ENCODE data around the gene ALDH1L1. TPM values are rescaled to one million over a fixed set of nuclear protein-coding genes. Genes with fewer than 3 reads are reported as not detected.

Gene ALDH1L1
- total and polyA plus RNA-seq, 2 experiments from 2014 or later = 1.0 to 1.3 TPM

DNA sequence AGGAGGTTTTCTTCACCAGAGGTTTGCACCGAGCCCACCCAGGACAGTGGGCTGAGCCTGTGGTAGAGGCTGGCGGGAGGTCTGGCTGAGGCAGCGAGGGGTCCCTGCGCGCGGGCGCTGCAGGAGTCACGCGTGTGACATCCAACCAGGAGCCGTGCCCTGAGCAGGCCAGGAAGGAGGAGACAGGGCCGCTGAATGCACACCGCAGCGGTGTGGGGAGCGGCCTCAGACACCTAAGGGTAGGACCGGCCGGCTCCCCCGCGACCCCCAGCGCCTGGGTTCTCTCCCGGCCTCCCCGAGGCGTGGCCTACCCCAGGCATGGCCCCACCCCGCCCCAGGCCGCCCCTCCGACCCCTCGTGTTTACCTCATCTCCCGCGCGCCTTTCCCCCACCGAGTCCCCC is 96.9 kb downstream of the ALDH1L1 start (continued):
- no peak for TF ChIP-seq ZNF462 (CRISPR knock-in tag; IDR thresholded peaks at IDR 0.05)
- TF ChIP-seq ZNF331 (CRISPR knock-in tag; IDR thresholded peaks at IDR 0.05; ENCODE audit: low read depth) = no peak

- Histone ChIP-seq H3K79me2 (replicated peaks; ENCODE audit: insufficient read depth) (0 out of 2 replicates have a peak, but pooled peaks cover 3% of the 10 kb centered on the region), H3K27me3 (ENCODE audit: insufficient read depth) (no peaks in the 10 kb centered on the region), H3K27ac (ENCODE audit: low read depth) (no peak overlapping the region), H3K4me2 (peak overlapping the region; percentile 84), H3K9me2 (ENCODE audit: insufficient read depth) (no peaks in the 10 kb centered on the region), H3K36me3 (ENCODE audit: insufficient read depth) (0 out of 2 replicates have a peak, but pooled peaks cover 2% of the 10 kb centered on the region), H3F3A (replicated peaks; ENCODE audit: low read depth) (no peaks in the 10 kb centered on the region), H3K4me3 (peak overlapping the region; percentile 75), H4K20me1 (replicated peaks; ENCODE audit: insufficient read depth) (no peaks in the 10 kb centered on the region), H3K4me1 (ENCODE audit: insufficient read depth) (0 out of 2 replicates have a peak, but pooled peaks cover 5% of the 10 kb centered on the region), H2AFZ (0 out of 2 replicates have a peak overlapping the region, but pooled peaks have one; percentile 83)
- H3K4me3 Mint-ChIP-seq = peak overlapping the region; percentile 77
- H3K9me3 Mint-ChIP-seq = peaks cover 35% of the 10 kb centered on the region
- no peaks in the 10 kb centered on the region for H3K27me3 Mint-ChIP-seq (ENCODE audit: insufficient read depth, low read depth, poor library complexity)
- no peak for ATAC-seq
- H3K36me3 Mint-ChIP-seq (ENCODE audit: low read depth) = peaks cover 30% of the 10 kb centered on the region
- peaks cover 5% of the 10 kb centered on the region for H3K4me1 Mint-ChIP-seq
- no peak for DNase-seq (ENCODE audit: low spot score)
- no peak overlapping the region for H3K27ac Mint-ChIP-seq
- TF ChIP-seq ZNF462 (CRISPR knock-in tag; IDR thresholded peaks at IDR 0.05) = no peak
- no peak for TF ChIP-seq ZNF114 (CRISPR knock-in tag; IDR thresholded peaks at IDR 0.05)
Observed at GRCh38 chr3:126083138-126083445, 97.3 kb downstream of the ALDH1L1 start.
